ENCODE measurements around the gene ABCE1. TPM values are rescaled to one million over a fixed set of nuclear protein-coding genes. Genes with fewer than 3 reads are reported as not detected.

ABCE1 gene
- 144 and 179 TPM in 2 replicates for total RNA-seq

DNA sequence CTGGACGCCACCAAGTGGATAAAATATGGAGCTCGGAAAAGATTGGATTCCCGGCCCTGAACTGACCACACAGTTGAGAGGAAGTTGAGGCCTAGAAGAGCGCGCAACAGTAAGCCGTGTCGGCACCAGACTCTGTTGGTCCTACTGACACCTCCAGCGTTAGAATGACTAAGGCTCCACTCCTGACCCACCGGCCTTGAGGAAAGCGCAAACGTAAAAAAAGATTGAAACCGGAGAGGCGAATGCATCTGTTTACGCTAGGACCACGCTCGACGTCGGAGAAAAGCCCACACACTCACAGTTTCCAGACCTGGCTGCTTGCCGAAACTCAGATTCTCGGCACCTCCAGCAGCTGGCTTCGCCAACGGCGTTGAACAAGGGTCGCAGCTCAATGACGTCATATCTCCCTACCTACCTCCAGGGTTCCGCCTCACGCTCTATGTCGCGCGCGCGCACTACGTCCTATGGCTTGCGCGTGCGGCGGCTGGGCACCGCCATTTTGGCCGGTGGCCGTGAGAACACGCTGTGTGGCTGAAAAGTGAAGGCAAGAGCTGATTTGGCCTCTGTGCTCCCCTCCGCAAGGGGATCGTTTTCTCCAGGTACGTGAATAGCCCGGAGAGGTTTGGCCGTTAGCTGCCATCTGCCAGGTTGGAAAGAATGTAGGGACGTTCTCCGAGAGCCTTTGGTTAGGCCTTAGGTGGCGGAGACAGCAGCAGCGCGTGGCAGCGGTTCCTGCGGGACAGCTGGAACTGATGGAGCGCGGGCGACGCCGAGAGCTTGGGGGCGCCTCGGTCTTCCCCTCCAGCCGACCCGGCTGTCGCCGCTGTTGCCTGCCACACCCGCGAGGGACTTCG is at the start of gene ABCE1, which contains the start of gene ANAPC10:
TSS of gene ABCE1 (plus strand) at position 491 of the 854 bp plus-strand sequence. CDS start 6,102 bp downstream, outside the sequence.
TSS of gene ANAPC10 (minus strand) at position 376 of the 854 bp plus-strand sequence. CDS start 2,097 bp downstream, outside the sequence.
- DNase-seq (ENCODE audit: low read depth) = peak; percentile 94

DNA sequence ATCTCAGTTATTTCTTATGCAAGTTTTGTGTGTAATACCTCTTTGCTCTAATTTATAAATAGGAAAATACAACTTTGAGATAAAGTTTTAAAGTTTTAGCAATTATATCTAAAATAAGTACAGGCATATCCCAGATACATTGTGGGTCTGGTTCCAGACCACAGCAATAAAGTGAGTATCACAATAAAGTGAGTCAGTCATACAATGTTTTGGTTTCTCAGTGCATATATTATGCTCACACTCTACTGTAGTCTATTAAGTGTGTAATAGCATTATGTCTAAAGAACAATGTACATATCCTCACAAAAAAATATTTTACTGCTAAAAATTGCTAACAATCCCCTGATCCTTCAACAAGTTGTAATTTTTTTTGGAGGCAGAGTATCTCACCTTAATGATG is 49.3 kb upstream of the ABCE1 start:
- DNase-seq (ENCODE audit: low read depth) = no peak

DNA sequence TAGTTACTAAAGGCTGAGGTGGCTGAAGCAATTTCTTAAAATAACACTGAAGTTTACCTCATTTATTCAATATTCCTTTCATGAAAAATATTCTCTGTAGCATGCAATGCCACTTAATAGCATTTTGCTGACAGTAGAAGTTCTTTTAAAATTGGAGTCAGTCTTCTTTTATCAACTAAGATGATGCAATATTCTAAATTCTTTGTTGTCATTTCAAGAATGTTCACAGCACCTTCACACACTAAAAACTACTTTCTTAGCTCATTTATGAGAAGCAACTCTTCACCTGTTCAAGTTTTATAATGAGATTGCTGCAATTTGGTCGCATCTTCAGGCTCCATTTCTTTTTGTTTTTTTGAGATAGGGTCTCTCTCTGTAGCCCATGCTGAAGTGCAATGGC is 48.9 kb upstream of the ABCE1 start:
- DNase-seq (ENCODE audit: low read depth) = no peak

DNA sequence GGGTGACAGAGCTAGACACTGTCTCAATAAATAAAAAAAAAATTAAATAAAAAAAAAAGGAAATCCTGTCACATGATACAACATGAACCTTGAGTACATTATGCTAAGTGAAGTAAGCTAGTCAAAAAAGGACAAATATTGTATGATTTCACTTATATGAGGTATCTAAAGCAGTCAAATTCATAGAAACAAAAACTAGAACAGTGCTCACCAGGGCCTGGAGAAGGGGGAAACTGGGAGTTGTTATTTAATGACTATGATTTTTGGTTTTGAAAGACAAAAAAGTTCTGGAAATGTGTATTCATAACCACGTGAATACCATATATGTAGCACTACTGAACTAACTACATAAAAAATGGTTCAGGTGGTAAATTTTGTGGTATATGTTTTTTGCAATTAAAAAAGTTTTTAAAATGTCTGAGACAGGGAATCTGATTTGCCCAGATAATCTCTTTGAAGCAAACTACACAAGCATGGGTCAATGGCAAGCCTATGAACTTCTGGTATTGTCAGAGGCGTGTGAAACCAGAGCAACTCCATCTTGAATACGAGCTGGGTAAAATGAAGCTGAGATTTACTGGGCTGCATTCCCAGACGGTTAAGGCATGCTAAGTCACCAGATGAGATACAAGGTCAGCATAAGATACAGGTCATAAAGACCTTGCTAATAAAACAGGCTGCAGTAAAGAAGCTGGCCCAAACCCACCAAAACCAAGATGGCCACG is 42.4 kb upstream of the ABCE1 start:
- no peak for DNase-seq (ENCODE audit: low read depth)

DNA sequence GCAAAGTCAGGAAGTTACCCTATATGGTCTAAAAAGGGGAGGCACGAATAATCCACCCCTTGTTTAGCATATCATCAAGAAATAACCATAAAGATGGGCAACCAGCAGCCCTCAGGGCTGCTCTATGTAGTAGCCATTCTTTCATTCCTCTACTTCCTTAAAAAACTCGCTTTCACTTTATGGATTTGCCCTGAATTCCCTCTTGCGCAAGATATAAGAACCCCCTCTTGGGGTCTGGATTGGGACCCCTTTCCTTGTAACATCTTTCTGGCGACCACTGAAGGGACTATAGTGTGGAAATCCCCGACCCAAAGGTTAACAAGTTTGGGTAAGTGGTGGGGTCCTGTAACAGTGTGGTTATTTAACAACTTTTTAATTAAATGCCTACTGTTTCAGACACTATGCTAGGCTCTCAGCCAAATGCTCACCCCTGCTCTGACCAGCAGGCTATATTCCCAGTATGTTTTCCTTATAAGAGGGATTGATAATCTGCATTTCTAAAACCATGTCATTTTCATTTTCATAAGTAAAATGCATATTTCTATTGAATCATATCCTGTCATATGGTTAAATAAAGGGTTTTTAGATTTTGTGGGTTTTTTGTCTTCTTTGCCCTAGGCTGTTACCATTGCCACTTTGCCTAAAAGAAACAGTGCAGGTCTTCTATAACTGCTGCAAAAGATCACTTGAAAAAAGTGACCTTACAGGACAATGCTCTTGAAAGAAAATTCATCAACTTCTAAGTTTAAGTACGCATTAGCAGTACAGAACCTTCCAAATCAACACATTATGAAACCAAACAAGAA is 41.6 kb upstream of the ABCE1 start:
- no peak for DNase-seq (ENCODE audit: low read depth)

DNA sequence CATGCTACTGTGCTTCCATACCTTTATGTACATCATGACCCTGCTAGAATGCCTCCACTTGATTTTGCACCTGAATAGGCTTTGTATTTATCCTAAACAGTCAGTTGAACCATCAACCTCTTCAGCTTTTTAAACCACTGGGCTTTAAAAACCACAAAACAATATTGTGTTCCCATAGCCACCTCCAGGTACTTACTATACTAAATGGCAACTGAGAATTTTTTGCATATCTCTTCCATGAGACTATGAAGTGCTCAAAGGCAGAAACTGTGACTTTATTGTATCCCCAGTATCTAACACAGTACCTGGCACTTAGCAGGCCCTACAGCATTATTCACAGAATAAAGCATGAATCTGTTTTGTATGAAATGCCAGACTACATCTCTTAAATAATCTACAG is 39.9 kb upstream of the ABCE1 start:
- DNase-seq (ENCODE audit: low read depth) = peak; percentile 58

DNA sequence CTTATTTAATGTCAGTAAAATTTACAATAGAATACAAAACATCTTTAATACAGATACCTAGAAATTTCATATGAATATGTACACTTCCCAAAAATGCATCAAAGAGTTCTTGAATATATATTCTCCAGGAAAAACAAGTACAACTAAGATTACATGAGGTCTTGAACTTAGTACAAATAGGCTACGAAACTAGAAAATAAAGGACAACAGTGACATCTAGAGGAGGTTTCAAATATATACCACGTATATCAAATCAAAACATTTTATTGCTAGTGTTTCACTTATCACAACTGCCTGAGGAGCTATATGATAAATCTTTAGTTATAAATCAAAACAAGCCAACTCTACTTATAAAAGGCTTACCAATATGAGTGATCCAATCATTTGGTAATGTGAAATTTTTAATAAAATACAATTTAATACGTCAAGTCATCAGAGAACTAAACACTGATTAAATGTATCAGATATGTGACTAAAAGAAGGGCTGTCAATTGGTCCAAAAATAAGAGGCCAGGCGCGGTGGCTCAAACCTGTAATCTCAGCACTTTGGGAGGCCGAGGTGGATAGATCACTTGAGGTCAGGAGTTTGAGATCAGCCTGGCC is 36.7 kb upstream of the ABCE1 start:
- peak; percentile 70 for DNase-seq (ENCODE audit: low read depth)

DNA sequence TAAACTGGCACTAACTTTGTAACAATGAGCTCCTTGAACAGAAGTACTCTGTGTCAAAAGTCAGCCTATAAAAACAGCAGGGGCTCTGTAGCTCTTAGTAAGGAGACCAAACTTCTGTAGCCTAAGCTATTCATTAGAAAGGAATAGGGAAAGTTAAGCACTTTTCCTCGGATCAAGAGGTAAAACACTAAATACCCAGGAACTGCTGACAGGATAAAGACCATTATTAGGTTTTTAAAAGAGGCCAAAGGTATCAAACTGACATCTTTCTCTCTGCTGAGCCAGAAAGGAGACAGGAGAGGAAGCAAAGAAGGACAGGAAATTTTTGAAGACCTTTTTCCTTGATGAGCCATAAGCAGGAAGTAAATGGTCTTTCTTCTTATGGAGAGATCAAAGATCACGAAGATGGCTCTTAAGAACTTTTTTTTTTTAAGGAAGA is 32.0 kb upstream of the ABCE1 start:
- peak; percentile 54 for DNase-seq (ENCODE audit: low read depth)

DNA sequence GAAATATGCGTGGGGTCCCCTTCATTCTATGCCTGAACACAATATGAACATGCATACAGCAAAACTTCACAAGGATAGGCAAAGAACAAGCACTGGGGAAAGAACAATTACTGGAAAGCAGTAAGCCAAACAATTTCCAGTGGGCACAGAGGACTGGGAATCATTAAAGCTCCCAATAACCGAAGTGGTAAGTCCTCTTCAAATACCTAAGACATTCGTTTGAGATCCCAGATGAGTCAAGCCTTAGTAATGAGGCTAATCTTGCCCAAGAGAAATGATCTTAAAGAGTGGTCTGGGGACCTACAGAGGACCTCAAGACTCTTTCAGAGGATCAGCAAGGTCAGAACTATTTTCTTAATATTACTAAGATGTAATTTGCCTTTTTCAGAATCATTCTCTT is 28.8 kb upstream of the ABCE1 start:
- peak; percentile 53 for DNase-seq (ENCODE audit: low read depth)

DNA sequence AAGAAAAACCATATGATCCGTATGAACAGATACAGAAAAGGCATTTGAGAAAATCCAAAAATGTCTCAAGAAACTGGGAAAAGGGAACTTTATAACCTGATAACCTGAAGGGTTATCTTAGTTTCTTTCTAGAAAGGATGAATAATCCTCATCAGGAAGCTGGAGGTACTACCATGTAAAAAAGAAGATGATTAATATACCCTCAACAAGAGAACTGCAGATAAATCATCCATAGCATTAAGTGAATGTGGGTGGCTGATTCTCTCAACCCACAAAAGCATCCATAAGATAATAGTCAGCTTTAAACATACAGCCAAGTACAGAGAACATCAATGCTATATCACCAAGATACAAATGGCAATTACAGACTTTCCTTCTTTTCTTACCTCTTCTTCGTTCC is 26.6 kb upstream of the ABCE1 start:
- no peak for DNase-seq (ENCODE audit: low read depth)

DNA sequence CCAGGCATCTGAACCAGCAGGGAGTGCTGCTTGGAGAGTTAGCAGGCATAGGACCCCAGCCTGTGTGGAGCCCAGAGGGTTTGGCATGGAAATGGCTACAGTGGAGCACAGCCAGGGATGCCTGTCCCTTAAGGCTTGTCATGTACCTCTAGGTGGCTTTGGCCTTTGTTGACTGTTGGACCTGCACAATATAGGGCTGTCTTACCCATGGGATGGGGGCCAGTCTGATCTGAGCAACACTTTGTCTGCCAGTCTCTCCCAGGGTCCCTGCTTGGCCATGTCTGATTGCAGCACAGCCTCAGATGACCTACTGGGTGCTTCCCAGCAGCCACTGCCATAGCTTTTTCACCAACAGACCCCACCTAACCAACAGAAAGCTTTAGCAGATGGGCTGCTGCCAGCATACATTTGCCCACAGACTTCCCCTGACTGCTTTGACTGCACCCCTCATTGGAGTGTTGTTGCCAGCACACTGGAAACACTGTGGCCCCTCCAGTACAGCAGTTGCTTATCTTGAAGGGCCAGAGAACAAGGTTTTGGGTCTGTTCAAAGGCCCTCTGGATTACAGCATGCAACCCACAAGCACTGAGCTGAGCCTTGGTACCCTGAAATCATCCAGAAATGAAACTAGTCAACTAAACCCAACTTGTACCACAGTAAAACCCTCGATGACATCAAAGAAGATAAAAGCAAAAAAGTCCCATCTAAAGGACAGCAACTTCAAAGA is 22.2 kb upstream of the ABCE1 start:
- no peak for DNase-seq (ENCODE audit: low read depth)

DNA sequence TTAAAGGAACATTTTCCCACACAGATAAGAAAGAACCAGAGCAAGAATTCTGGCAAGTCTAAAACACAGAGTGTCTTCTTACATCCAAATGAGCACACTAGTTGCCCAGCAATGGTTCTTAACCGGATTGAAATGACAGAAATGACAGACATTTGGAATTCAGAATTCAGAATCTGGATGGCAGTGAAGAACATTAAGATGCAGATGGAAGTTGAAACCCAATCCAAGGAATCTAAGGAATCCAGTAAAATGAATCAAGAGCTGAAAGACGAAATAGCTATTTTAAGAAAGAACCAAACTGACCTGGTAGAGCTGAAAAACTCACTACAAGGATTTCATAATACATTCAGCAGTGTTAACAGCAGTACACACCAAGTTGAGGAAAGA is 21.6 kb upstream of the ABCE1 start:
- no peak for DNase-seq (ENCODE audit: low read depth)

DNA sequence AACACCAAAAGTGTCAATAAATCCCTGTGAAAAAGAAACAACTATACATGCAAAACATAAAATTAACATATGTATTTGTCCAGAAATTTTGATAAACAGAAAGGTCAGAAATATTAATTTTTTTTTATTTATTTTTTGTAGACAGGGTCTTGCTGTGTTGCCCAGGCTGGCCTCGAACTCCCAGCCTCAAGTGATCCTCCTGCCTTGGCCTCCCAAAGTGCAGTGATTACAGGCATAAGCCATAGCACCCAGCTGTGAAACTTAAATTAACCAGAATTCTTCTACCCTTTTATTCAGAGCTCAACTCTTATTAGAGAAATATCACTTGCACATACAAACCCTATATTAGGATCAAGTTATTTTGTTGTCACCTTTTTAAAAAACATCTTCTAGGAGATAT is 16.4 kb upstream of the ABCE1 start:
- DNase-seq (ENCODE audit: low read depth) = no peak

DNA sequence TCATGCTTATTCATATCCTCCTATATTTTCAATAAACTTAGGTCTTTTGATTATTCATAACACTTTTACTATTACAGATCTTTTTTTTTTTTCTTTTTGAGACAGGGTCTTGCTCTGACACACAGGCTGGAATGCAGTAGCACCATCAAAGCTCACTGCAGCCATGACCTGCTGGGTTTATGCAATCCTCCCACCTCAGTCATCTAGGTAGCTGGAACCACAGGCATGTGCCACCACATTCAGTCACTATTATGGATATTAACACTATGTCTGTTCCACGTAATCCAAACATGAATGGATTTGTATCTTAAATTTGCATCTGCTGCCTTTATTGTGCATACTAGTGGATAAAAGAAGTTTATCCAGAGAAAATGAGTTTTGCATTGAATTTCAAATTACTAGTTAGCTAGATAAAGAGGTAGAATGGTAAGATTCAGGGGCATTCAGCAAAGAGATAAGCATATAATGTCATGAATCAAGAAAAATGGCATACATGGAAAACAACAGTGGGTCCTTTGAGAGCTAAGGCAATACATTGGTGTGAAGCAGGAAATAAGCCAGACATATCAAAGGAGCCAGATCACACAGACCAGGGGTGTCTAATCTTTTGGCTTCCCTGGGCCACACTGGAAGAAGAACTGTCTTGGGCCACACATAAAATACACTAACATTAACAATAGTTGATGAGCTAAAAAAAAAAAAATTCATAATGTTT is 14.1 kb upstream of the ABCE1 start:
- DNase-seq (ENCODE audit: low read depth) = peak; percentile 77

DNA sequence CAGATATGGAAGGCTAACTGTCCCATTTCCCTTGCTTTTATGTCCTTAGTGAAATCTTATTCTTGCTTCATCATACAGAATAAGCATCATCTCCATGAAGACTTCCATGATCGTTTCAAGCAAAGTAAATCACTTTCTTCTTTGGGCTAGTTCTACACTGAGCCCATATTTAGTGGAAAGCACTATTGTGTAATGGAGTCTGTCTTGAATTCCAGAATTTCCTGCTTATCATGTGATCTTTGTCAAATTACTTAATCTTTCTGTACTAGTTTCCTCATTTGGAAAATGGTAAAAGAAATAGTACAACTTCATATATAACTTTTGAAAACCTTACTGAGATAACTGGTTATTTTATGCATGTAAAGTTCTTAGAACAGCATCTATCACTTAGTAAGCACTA is 7.7 kb upstream of the ABCE1 start:
- DNase-seq (ENCODE audit: low read depth) = no peak

DNA sequence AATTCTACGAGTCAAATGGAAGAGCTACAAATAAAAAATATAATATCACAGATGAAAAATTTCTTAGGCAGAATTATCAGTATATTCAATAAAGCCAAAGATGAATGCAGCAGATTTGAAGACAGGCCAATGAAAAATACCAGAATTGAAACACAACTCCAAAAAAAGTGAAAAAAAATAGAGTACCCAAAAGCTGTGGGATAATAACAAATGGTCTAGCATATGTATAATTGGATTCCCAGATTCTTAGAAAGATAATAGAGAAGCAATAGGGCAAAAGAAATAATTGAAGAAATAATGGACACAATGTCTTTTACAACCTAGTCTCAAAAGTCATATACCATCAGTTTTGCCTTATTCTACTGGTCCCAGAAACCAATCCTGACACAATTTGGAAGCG is 4.5 kb upstream of the ABCE1 start:
- no peak for DNase-seq (ENCODE audit: low read depth)

DNA sequence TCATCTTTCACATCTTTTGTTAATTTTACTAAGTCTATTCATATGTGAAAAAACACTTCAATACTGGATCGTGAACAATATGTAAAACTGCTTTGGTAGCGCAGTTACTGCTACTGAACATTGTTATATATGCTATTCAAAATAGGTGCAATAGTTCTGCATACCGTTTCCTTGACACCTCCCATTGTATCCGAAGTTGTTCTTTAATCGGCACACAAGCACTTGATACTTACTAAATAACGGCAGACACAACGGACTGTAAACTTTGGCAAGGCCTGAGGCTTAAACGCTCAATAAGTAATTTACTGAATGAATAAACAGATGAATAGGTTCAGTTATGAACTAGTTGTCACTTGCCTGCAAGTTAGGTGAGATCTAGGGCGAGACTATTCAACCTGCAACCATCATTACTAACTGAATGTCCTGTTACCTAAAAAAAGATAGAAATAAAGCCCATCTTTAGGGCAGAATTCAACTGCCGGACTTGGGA is 735 bp upstream of the ABCE1 start:
- DNase-seq (ENCODE audit: low read depth) = peak; percentile 52

DNA sequence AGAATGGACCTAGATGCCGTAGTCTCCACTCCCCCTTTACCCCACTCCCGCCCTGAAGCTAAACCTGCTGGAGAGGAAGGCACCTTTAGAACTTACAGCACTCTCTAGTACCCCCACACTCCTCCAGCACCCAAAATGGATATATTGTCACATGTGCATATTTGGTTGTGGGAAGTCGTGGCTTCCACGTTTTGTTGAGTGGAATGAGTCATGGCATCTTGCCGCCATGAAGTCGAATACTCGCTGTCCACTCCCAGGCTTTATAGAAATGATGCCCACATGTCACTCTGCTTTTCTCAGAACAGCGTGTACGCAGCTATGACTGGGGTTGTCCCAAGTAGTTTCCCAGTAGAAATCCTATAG is 545 bp downstream of the ABCE1 start:
- peak; percentile 67 for DNase-seq (ENCODE audit: low read depth)

DNA sequence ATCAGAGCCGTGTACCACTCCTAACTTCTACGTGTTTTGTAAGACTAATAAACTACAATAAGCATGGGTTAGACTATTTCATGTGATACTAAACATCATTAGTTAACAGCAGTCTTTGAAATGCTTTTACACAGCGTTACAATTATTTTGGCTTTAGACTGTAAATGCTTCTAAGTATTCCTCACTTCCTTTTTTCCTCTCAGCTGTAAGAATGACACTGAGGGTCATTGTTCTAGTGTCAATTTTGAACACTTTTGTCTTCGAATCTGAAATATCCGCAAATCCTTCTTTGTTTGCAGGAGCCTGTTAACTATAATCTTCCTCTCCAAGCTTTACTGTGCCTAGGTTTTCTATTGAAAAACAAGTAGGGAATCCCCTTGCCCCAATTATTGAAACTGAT is 1.5 kb downstream of the ABCE1 start:
- peak; percentile 2 for DNase-seq (ENCODE audit: low read depth)

DNA sequence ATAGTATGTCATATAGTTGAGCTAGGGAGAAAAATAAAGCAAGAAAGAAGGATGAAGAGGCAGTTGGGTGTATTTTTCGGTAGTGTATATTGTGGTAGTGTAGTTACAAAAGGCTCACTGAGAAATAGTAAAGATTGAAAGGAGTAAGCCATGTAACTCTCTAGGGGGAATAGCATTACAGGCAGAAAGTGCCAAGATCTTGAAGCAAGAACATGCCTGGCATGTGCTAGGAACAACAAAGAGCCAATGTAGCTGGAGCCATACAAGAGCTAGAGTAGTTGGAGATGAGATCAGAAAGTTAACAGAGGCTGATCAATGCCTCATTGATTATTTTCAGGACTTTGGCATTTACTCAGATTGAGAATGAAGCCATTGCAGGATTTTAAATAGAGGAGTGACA is 3.0 kb downstream of the ABCE1 start:
- DNase-seq (ENCODE audit: low read depth) = no peak
